A673 (cell line): ENCODE data around the gene GPC6. TPM values are rescaled to one million over a fixed set of nuclear protein-coding genes. Genes with fewer than 3 reads are reported as not detected.

Source experiments
- Bru-seq: library from RNA; stranded (reverse); fragments of 400-500 nt; gene quantifications from one replicate; lab custom pipeline; 2021; lab: Mats Ljungman, UMichigan
- BruChase-seq, 2 experiments: library from RNA; stranded (reverse); fragments of 400-500 nt; gene quantifications; one replicate each; lab custom pipeline; 2021; lab: Mats Ljungman, UMichigan
- BruUV-seq: library from RNA; stranded (reverse); fragments of 400-500 nt; replicated peaks from 2 replicates; lab custom pipeline; 2021; lab: Mats Ljungman, UMichigan
- CTCF ChIA-PET: fragments of 300-600 bp; sonication (Branson Sonifier 250); formaldehyde crosslinking; loops from one replicate; lab custom pipeline; 2022; ENCODE audit warnings: antibody characterized with exemption; lab: Charles Lee
- POLR2A ChIA-PET: fragments of 300-600 bp; sonication (Branson Sonifier 250); formaldehyde crosslinking; loops from one replicate; lab custom pipeline; 2022; ENCODE audit warnings: antibody characterized with exemption; ENCODE audit not compliant: low non-redundant PET; lab: Charles Lee
- DNase-seq: peaks from one replicate; pipeline ENCODE4 v3.0.0-alpha.2; 2015; ENCODE audit warnings: low spot score
- H3K27ac ChIP-seq: fragments of 200-600 bp; sonication (generic); 2 replicates; pipeline ENCODE4 v1.5.1; 2016; ENCODE audit warnings: mixed run types, low read depth, mild to moderate bottlenecking, mixed read lengths, antibody characterized with exemption, low read length; ENCODE audit not compliant: poor library complexity, severe bottlenecking
- H3K27me3 ChIP-seq: fragments of 200-600 bp; sonication (generic); replicated peaks from 2 replicates; pipeline ENCODE4 v1.6.1; 2017; ENCODE audit warnings: mixed run types, low read depth, mild to moderate bottlenecking, mixed read lengths, antibody characterized with exemption, low read length; ENCODE audit not compliant: insufficient read depth, poor library complexity
- H3K36me3 ChIP-seq: fragments of 200-600 bp; sonication (generic); 2 replicates; pipeline ENCODE4 v1.6.1; 2016; ENCODE audit warnings: mixed run types, mild to moderate bottlenecking, mixed read lengths, antibody characterized with exemption, low read length; ENCODE audit not compliant: insufficient read depth, poor library complexity, severe bottlenecking
- H3K4me1 ChIP-seq: fragments of 200-600 bp; sonication (generic); 2 replicates; pipeline ENCODE4 v1.6.1; 2017; ENCODE audit warnings: mixed run types, mild to moderate bottlenecking, mixed read lengths, antibody characterized with exemption, low read length; ENCODE audit not compliant: insufficient read depth, poor library complexity, severe bottlenecking
- H3K4me3 ChIP-seq: fragments of 200-600 bp; sonication (generic); 2 replicates; pipeline ENCODE4 v1.5.1; 2016; ENCODE audit warnings: low read depth, mixed run types, mild to moderate bottlenecking, mixed read lengths, low read length; ENCODE audit not compliant: poor library complexity, severe bottlenecking
- H3K9me3 ChIP-seq: fragments of 200-600 bp; sonication (generic); 2 replicates; pipeline ENCODE4 v1.6.1; 2016; ENCODE audit warnings: mixed run types, low read depth, mild to moderate bottlenecking, mixed read lengths, antibody characterized with exemption, low read length; ENCODE audit not compliant: poor library complexity, severe bottlenecking
- CTCF ChIP-seq: fragments of 300-800, 200-600 bp; sonication (generic); conservative IDR thresholded peaks from 2 replicates; pipeline ENCODE4 v1.5.1; 2017; ENCODE audit warnings: low read depth, mild to moderate bottlenecking, antibody characterized with exemption, low read length, moderate library complexity, mixed read lengths
- EZH2 ChIP-seq: fragments of 200-600 bp; sonication (generic); IDR thresholded peaks from 2 replicates; pipeline ENCODE4 v1.6.1; 2017; ENCODE audit warnings: borderline replicate concordance, low read depth, mild to moderate bottlenecking, mixed read lengths, antibody characterized with exemption, low read length; ENCODE audit not compliant: poor library complexity, severe bottlenecking
- intact Hi-C: fragments of 100-400 bp; cut with micrococcal nuclease; formaldehyde crosslinking; loops from one replicate; pipeline ENCODE4 v1.10.0; 2022; ENCODE audit not compliant: unreplicated experiment
- long read RNA-seq: library from polyadenylated mRNA; stranded (forward); transcript quantifications from one replicate; pipeline ENCODE4 v2.0.0, GENCODE V29; 2022
- total RNA-seq: library from RNA; stranded (reverse); gene quantifications from 2 replicates; pipeline ENCODE4 v1.2.3, GENCODE V29; 2021

Gene GPC6
- total RNA-seq = 23.3 and 23.4 TPM in 2 replicates
- percentile 83 among the genes with signal in this experiment for Bru-seq, nascent RNA
- BruChase-seq, experiment 1, labeled RNA remaining after a 2-hour chase = percentile 87 among the genes with signal in this experiment
- BruChase-seq, experiment 2, labeled RNA remaining after a 6-hour chase = percentile 84 among the genes with signal in this experiment
- long read RNA-seq, partial matches to known transcripts = 0 of 19 reads
- long read RNA-seq, other reads (novel, unspliced or antisense) = 19 of 19 reads

- Histone ChIP-seq H3K27ac (peak within 1 kb of the TSS; percentile 96), H3K4me1 (peaks cover 41% of the 10 kb centered on the region), H3K4me3 (peak within 1 kb of the TSS; percentile 90), H3K36me3 (no peaks in the 10 kb centered on the region), H3K9me3 (no peaks in the 10 kb centered on the region), H3K27me3 (no peaks in the 10 kb centered on the region)
- TF ChIP-seq CTCF (0 out of 2 replicates have a peak, but pooled peaks have one; percentile 10), EZH2 (no peak)
- ChIA-PET CTCF (interaction anchor here (1.1 kb wide), 1 partner anchor 23 kb away, joined by 4 read pairs; no protein-coding TSS in a partner anchor), POLR2A (interaction anchor here (0.5 to 0.9 kb wide), 2 partner anchors 22 to 721 kb away, joined by 3 to 4 read pairs; no protein-coding TSS in a partner anchor)
- no TSS peak for BruUV-seq
- peak; percentile 95 for DNase-seq
- intact Hi-C loops = loop anchor here (2.0 to 10.0 kb wide), 5 partner anchors 141 to 1136 kb away; no protein-coding TSS in a partner anchor
Measured at GRCh38 chr13:93226623-93227279, at the start of gene GPC6. TSS of gene GPC6 (plus strand) at chr13:93226807.

DNA sequence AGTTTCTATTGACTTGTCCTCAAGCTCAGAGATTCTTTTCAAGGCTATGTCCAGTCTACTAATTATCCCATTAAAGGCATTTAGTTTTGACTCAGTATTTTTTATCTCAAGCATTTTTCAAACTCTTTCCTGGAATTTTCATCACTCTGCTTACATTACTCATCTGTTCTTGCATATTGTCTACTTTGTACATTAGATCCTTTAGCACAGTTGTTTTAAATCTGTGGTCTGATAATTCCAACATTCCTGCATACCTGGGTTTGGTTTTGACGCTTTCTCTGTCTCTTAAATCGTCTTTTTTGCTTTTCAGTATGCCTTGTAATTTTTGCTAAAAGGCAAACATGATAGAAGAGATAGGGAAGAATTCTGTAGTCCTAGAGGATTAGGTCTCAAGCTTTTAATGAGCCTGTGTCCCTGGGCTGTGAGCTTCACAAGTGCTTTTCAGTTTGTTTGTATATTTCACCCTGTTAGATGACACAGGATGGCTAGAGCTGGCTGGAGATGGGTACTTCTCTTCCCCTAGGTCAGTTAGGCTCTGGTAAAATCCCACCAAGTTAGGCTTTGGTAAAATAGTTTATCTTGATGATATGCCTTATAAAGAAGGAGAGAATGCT lies 46.1 kb upstream of the GPC6 start:
- Histone ChIP-seq H3K27ac (no peak overlapping the region), H3K36me3 (no peaks in the 10 kb centered on the region), H3K9me3 (no peaks in the 10 kb centered on the region), H3K4me3 (no peak overlapping the region), H3K4me1 (no peaks in the 10 kb centered on the region), H3K27me3 (no peaks in the 10 kb centered on the region)
- ChIA-PET POLR2A (no interaction called here), CTCF (no interaction called here)
- no peak for TF ChIP-seq EZH2
- no peak for TF ChIP-seq CTCF
- intact Hi-C loops = no loop called here
- BruUV-seq = no TSS peak
- DNase-seq = no peak

DNA sequence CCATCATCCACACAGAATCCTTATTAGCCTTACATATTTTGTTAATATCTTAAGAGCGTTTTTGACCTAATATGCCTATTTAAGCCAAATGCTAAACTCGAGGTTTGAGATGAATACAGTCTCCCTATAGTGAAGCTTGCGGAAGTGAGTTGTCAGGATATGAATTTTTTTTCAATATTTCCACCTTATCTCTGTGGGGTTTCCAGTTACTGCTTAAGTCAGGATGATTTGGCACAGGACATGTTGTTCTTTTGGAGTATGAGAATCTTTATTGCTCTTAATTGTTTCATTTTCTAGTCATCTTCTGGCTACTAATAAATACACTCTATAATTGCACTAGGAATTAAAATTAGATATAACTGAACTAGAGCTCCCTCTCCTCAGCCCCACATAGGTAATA lies 44.2 kb upstream of the GPC6 start:
- no peaks in the 10 kb centered on the region for H3K4me1 ChIP-seq
- BruUV-seq = no TSS peak
- no peak overlapping the region for H3K27ac ChIP-seq
- ChIA-PET CTCF (no interaction called here), POLR2A (no interaction called here)
- no peak overlapping the region for H3K4me3 ChIP-seq
- no peaks in the 10 kb centered on the region for H3K36me3 ChIP-seq
- H3K9me3 ChIP-seq = no peaks in the 10 kb centered on the region
- no peak for DNase-seq
- H3K27me3 ChIP-seq = no peaks in the 10 kb centered on the region
- TF ChIP-seq CTCF (no peak), EZH2 (no peak)
- intact Hi-C loops = no loop called here
